Pulmonary artery endothelial cell (primary cell): ENCODE data around the gene CHEK1. TPM values are rescaled to one million over a fixed set of nuclear protein-coding genes. Genes with fewer than 3 reads are reported as not detected.
"Not testable (repeated sequence)": the region's sequence is repeated elsewhere in the genome, so short reads cannot be mapped to it uniquely, and the experiment has no call there.

ENCODE experiments used
- DNase-seq: peaks from one replicate; pipeline ENCODE4 v3.0.0-alpha.2; 2011; ENCODE audit warnings: low read depth, low spot score
- total RNA-seq: library from RNA; depleted of rRNA; stranded (reverse); fragments of >200 nt; gene quantifications from 2 replicates; pipeline ENCODE4 v1.2.3, GENCODE V29; 2014

Gene CHEK1
- total RNA-seq, 1 donor from 2014 or later, result 36.1 TPM

DNA sequence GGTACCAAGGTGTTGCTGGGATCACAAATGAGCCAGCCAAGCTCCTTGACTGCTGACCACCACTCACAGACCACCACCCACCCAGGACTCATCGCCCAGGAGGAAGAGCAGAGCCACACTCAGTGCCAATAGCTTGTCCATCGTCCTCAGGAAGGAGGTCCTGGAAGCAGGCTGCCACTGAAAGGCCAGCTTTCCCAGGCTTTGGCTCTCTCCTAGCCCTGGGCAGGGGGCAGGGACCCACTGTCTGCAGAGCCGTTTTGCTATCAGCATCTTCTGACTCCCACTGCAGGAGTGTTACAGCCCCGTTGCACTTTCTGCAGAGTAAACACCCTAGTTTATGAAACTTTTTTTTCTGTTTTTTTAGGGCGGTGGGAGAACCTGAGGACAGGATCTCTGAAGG is 67.9 kb downstream of the CHEK1 start:
- DNase-seq, result no peak

GRCh38 chr11:125694951-125695350 is 70.0 kb downstream of the CHEK1 start:
- no peak for DNase-seq

GRCh38 chr11:125701018-125701610 is 76.2 kb downstream of the CHEK1 start:
- DNase-seq, result no peak

DNA sequence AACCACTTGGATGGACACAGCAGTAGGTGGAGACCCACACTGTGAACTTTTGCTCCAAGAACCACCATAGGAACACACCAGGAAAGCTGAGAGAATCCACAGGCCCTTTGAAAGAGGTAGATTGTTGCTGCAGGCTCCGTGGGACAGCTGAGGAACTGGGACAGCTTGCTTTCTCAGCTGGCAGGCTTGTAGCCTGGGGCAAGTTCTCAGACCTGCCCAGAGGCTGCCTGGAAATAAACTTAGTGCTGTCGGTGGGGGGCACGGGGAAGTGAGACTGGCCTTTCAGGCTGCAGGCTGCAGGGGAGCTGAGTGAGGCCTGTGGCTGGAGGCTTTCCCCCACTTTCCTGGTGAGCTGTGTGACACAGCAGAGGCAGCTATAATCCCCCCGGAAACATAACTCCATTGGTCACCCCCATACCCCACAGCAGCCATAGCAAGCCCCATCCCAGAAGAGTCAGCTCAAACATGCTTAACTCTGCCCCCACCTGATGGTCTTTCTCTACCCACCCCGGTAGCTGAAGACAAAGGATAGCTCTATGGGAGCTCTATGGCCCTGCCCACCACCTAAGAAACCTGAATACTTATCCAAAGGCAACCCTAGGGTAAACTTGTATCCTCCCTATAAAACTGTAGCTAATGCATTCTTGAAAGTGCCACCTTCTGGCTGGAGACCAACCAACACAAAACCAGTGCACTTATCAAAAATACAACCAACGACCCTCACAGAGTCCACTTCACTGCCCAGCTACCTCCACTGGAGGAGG is 77.1 kb downstream of the CHEK1 start:
- DNase-seq, result no peak

DNA sequence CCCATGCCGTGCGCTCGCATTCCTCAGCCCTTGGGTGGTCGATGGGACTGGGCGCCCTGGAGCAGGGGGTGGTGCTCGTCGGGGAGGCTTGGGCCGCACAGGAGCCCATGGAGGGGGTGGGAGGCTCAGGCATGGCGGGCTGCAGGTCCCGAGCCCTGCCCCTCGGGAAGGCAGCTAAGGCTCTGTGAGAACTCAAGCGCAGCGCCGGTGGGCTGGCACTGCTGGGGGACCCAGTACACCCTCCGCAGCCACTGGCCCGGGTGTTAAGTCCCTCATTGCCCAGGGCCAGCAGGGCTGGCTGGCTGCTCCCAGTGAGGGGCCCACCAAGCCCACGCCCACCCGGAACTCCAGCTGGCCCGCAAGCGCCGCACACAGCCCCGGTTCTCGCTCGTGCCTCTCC is 79.7 kb downstream of the CHEK1 start:
- DNase-seq, result not testable (repeated sequence)

GRCh38 chr11:125720781-125721180 is 95.8 kb downstream of the CHEK1 start:
- DNase-seq, result no peak

GRCh38 chr11:125724125-125724524 is 99.2 kb downstream of the CHEK1 start:
- no peak for DNase-seq

Other genes with a start within 250 kb of the CHEK1 start
- gene FEZ1, start 128.9 kb upstream of the CHEK1 start, total RNA-seq, result 77.3 and 87.4 TPM in 2 replicates
- 173 and 185 TPM in 2 replicates for gene EI24, start 55.7 kb upstream of the CHEK1 start, total RNA-seq
- 234 and 366 TPM in 2 replicates for gene STT3A, start 32.3 kb upstream of the CHEK1 start, total RNA-seq
- gene ACRV1, start 55.7 kb downstream of the CHEK1 start, total RNA-seq, result not detected in 2 replicates
- gene PATE1, start 121.1 kb downstream of the CHEK1 start, total RNA-seq, result not detected in 2 replicates
- 0.07 and 0.28 TPM in 2 replicates for gene PATE2, start 153.7 kb downstream of the CHEK1 start, total RNA-seq
- gene PATE3, start 163.0 kb downstream of the CHEK1 start, total RNA-seq, result not detected in 2 replicates
- not detected in 2 replicates for gene PATE4, start 208.2 kb downstream of the CHEK1 start, total RNA-seq